SK-N-SH treated with all-trans-retinoic acid at 6 μM for 48 hours (cell line): ENCODE results near the gene TTC28.
"Not testable (repeated sequence)": the region's sequence is repeated elsewhere in the genome, so short reads cannot be mapped to it uniquely, and the experiment has no call there.

Source experiments
- ATAC-seq: fragments of 200-7000 bp; cut with Tn5 transposase; 3 replicates; pipeline ENCODE4 v1.9.1; 2020; ENCODE audit warnings: mild to moderate bottlenecking, moderate library complexity
- ARNTL ChIP-seq: fragments of 450-650 bp; formaldehyde crosslinking; IDR thresholded peaks from 2 replicates; pipeline ENCODE4 v1.5.0; 2020; ENCODE audit warnings: low read depth, mild to moderate bottlenecking, moderate library complexity, borderline replicate concordance
- BACH2 ChIP-seq: fragments of 250-450 bp; sonication (Bioruptor Pico); IDR thresholded peaks from 2 replicates; pipeline ENCODE4 v1.9.0; 2021; ENCODE audit warnings: mild to moderate bottlenecking, borderline replicate concordance
- CREB5 ChIP-seq: fragments of 250-450 bp; sonication (Bioruptor Pico); IDR thresholded peaks from 2 replicates; pipeline ENCODE4 v1.5.1; 2020; ENCODE audit warnings: low read depth, mild to moderate bottlenecking, moderate library complexity
- CSDC2 ChIP-seq: fragments of 250-450 bp; sonication (Bioruptor Pico); IDR thresholded peaks from 2 replicates; pipeline ENCODE4 v1.5.0; 2020; ENCODE audit warnings: mild to moderate bottlenecking, moderate library complexity
- CSRNP3 ChIP-seq: fragments of 250-450 bp; sonication (Bioruptor Pico); IDR thresholded peaks from 2 replicates; pipeline ENCODE4 v1.5.1; 2021; ENCODE audit warnings: mild to moderate bottlenecking, moderate library complexity
- ESRRG ChIP-seq: fragments of 250-450 bp; sonication (Bioruptor Pico); IDR thresholded peaks from 2 replicates; pipeline ENCODE4 v1.6.1; 2021; ENCODE audit warnings: mild to moderate bottlenecking
- GLIS3 ChIP-seq: fragments of 250-450 bp; sonication (Bioruptor Pico); IDR thresholded peaks from 2 replicates; pipeline ENCODE4 v1.5.0; 2020; ENCODE audit warnings: mild to moderate bottlenecking, moderate library complexity
- ISL1 ChIP-seq: fragments of 250-450 bp; sonication (Bioruptor Pico); IDR thresholded peaks from 2 replicates; pipeline ENCODE4 v2.1.2; 2022; ENCODE audit warnings: mild to moderate bottlenecking, moderate library complexity
- OSR1 ChIP-seq: fragments of 250-450 bp; sonication (Bioruptor Pico); IDR thresholded peaks from 2 replicates; pipeline ENCODE4 v1.8.0; 2022; ENCODE audit warnings: moderate library complexity, mild to moderate bottlenecking, inconsistent platforms
- PATZ1 ChIP-seq: fragments of 250-450 bp; sonication (Bioruptor Pico); IDR thresholded peaks from 2 replicates; pipeline ENCODE4 v1.8.0; 2020; ENCODE audit warnings: mild to moderate bottlenecking, moderate library complexity, borderline replicate concordance
- PPARA ChIP-seq: fragments of 250-450 bp; sonication (Bioruptor Pico); IDR thresholded peaks from 2 replicates; pipeline ENCODE4 v1.5.0; 2020; ENCODE audit warnings: mild to moderate bottlenecking, borderline replicate concordance
- RARB ChIP-seq: fragments of 250-450 bp; sonication (Bioruptor Pico); IDR thresholded peaks from 2 replicates; pipeline ENCODE4 v1.8.0; 2021; ENCODE audit warnings: mild to moderate bottlenecking, moderate library complexity
- SNAI2 ChIP-seq: fragments of 250-450 bp; sonication (Bioruptor Pico); IDR thresholded peaks from 2 replicates; pipeline ENCODE4 v1.5.0; 2020; ENCODE audit warnings: mild to moderate bottlenecking, moderate library complexity
- TCF4 ChIP-seq: fragments of 250-450 bp; sonication (Bioruptor Pico); IDR thresholded peaks from 2 replicates; pipeline ENCODE4 v1.8.0; 2021; ENCODE audit warnings: mild to moderate bottlenecking, moderate library complexity, borderline replicate concordance
- TOX ChIP-seq: fragments of 250-450 bp; sonication (Bioruptor Pico); IDR thresholded peaks from 2 replicates; pipeline ENCODE4 v1.8.0; 2021; ENCODE audit warnings: mild to moderate bottlenecking, moderate library complexity, borderline replicate concordance
- TSHZ2 ChIP-seq: fragments of 250-450 bp; sonication (Bioruptor Pico); IDR thresholded peaks from 2 replicates; pipeline ENCODE4 v1.5.0; 2020; ENCODE audit warnings: mild to moderate bottlenecking, moderate library complexity
- ZC3H10 ChIP-seq: fragments of 250-450 bp; sonication (Bioruptor Pico); IDR thresholded peaks from 2 replicates; pipeline ENCODE4 v1.5.1; 2021; ENCODE audit warnings: mild to moderate bottlenecking, moderate library complexity
- ZFP3 ChIP-seq: fragments of 250-450 bp; sonication (Bioruptor Pico); IDR thresholded peaks from 2 replicates; pipeline ENCODE4 v1.5.0; 2020; ENCODE audit warnings: mild to moderate bottlenecking, moderate library complexity
- ZFP30 ChIP-seq: fragments of 450-650 bp; formaldehyde crosslinking; IDR thresholded peaks from 2 replicates; pipeline ENCODE4 v1.5.0; 2022; ENCODE audit warnings: mild to moderate bottlenecking, moderate library complexity
- ZNF565 ChIP-seq: fragments of 450-650 bp; formaldehyde crosslinking; conservative IDR thresholded peaks from 2 replicates; pipeline ENCODE4 v1.5.0; 2020; ENCODE audit warnings: low read depth, mild to moderate bottlenecking, moderate library complexity
- ZNF70 ChIP-seq: fragments of 450-650 bp; formaldehyde crosslinking; IDR thresholded peaks from 2 replicates; pipeline ENCODE4 v1.5.0; 2020; ENCODE audit warnings: mild to moderate bottlenecking, moderate library complexity
- ZNF8 ChIP-seq: fragments of 450-650 bp; formaldehyde crosslinking; IDR thresholded peaks from 2 replicates; pipeline ENCODE4 v1.5.0; 2020; ENCODE audit warnings: mild to moderate bottlenecking, moderate library complexity
- TF ChIP-seq, protein P1 (sequence below): fragments of 250-450 bp; sonication (Bioruptor Pico); IDR thresholded peaks from 2 replicates; pipeline ENCODE4 v1.8.0; 2021; ENCODE audit warnings: low read depth, mild to moderate bottlenecking, moderate library complexity, borderline replicate concordance

The TTC28 gene

DNA sequence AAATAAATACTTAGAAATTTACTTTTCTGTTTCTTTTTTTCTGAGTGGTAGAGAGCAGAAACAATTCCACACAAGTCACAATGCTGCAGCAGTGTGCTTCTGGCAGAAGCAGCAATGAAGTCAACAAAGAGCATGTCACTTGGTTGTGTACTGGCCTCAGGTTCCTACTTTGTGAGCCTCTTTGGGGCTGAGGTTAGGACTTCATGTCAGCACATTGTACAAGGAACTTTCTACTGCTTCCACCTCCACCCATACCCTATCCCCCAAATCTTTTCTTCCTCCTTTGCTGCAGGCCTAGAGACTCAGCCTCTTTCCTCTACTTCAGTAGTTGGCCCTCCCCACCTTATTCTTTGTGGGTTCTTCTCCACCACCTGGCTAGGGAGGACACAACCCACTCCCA lies 507.9 kb downstream of the TTC28 start:
- no peak for ATAC-seq
- TF ChIP-seq ZNF8, result no peak

- ATAC-seq, result 0 out of 3 replicates have a peak, but pooled peaks have one; percentile 44
- TF ChIP-seq ZFP3 (CRISPR knock-in tag) (no peak), GLIS3 (no peak), TCF4 (CRISPR knock-in tag) (no peak), ESRRG (no peak), ISL1 (no peak; the same call in 1 of the 2 replicates), ZNF8 (no peak), ZC3H10 (CRISPR knock-in tag) (no peak), ZFP30 (CRISPR knock-in tag) (no peak), TOX (no peak), CSDC2 (CRISPR knock-in tag) (no peak), ZNF70 (CRISPR knock-in tag) (no peak), TSHZ2 (no peak), ZNF565 (CRISPR knock-in tag) (no peak), RARB (CRISPR knock-in tag) (no peak)
- TF ChIP-seq, protein P1, sequence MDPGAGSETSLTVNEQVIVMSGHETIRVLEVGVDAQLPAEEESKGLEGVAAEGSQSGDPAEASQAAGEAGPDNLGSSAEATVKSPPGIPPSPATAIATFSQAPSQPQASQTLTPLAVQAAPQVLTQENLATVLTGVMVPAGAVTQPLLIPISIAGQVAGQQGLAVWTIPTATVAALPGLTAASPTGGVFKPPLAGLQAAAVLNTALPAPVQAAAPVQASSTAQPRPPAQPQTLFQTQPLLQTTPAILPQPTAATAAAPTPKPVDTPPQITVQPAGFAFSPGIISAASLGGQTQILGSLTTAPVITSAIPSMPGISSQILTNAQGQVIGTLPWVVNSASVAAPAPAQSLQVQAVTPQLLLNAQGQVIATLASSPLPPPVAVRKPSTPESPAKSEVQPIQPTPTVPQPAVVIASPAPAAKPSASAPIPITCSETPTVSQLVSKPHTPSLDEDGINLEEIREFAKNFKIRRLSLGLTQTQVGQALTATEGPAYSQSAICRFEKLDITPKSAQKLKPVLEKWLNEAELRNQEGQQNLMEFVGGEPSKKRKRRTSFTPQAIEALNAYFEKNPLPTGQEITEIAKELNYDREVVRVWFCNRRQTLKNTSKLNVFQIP (CRISPR knock-in tag), result no peak
These were observed 508.5 kb downstream of the TTC28 start for GRCh38 chr22:28171115-28171514.

- ATAC-seq, result not testable (repeated sequence)
These were observed 510.3 kb downstream of the TTC28 start for GRCh38 chr22:28169314-28169713.

DNA sequence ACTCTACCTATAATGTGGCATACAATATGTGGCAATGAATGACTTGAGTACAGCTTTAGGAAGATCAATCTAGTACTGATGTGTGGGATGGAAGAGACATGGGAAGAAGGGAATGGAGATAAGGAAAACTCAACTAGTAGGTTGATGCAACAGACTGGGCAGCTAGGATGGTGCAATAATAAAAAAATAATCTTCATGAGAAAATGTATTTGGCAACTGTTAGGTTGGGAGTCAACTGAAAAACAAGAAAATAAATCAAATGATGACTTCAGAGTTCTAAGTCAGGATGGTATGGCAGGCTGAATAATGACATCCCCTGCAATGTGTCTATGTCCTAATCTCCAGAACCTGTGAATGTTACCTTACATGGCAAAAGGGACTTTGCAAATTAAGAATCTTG lies 523.8 kb downstream of the TTC28 start:
- no peak for ATAC-seq
- TF ChIP-seq SNAI2 (CRISPR knock-in tag) (no peak), RARB (CRISPR knock-in tag) (no peak), GLIS3 (no peak), ARNTL (no peak), ZNF70 (CRISPR knock-in tag) (no peak), CSRNP3 (no peak), PATZ1 (CRISPR knock-in tag) (no peak), CSDC2 (CRISPR knock-in tag) (no peak), ZC3H10 (CRISPR knock-in tag) (no peak), BACH2 (no peak), OSR1 (CRISPR knock-in tag) (no peak), ZNF8 (no peak), PPARA (CRISPR knock-in tag) (no peak), CREB5 (CRISPR knock-in tag) (no peak), ISL1 (no peak), ZFP30 (CRISPR knock-in tag) (no peak), TOX (no peak)
- TF ChIP-seq, protein P1 (CRISPR knock-in tag), result no peak
- TF ChIP-seq, all 23 proteins: peak for 0
